ENCODE results near the gene PRC1. TPM values are rescaled to one million over a fixed set of nuclear protein-coding genes. Genes with fewer than 3 reads are reported as not detected.

PRC1 gene
- total RNA-seq, 1 donor from 2014 or later: 161 TPM

DNA sequence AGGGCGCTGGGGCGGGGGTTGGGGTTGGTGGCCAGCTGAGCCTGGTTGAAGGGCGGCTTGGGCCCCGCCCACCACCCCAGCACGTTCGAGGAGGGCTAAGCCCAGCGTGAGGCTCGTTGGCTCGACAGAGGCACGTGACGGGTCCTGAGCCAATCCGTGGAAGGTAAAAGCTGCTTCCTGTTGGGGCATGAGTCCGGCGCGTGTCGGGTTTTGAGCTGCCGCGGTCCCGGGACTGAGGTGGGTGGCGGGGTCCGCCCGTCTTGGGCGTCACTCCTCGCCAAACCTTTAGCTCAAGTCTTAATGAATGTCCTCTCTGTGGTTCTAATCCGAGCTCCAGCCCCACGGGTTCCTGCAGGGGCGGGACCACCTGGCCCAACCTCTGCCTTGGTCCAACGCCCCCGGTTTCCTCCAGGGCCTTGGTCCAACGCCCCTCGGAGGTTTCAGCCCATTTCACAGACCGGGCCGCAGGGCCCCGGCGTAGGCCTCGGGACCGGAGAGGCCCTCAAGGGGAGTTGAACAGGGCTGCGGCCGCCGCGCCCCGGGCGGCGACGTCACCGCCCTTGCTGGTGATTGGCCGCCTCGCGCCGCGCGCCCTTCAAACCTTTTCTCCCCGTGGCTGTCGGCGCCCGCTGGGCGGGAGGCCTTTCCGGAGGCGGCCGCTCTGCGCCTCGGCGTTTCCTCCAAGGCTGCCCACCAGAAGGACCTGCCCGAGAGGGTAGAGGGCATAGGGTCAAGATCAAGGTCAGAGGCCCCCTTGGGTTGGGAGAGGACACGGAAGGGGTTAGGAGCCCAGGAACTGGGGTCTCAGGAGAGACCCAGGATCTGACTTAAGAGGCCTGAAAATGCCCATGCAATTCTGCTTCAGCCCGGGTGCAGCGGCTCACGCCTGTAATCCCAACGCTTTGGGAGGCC is 39.4 kb downstream of the PRC1 start, which contains the start of gene RCCD1:
RCCD1 (plus strand) TSS at position 173 of the 912 bp plus-strand sequence. CDS start 1,851 bp downstream, outside the sequence.
- peaks cover 10% of the 10 kb centered on the region for H3K36me3 Mint-ChIP-seq (ENCODE audit: low read depth)
- peaks cover 23% of the 10 kb centered on the region for H3K4me1 Mint-ChIP-seq
- TF ChIP-seq, protein P1, sequence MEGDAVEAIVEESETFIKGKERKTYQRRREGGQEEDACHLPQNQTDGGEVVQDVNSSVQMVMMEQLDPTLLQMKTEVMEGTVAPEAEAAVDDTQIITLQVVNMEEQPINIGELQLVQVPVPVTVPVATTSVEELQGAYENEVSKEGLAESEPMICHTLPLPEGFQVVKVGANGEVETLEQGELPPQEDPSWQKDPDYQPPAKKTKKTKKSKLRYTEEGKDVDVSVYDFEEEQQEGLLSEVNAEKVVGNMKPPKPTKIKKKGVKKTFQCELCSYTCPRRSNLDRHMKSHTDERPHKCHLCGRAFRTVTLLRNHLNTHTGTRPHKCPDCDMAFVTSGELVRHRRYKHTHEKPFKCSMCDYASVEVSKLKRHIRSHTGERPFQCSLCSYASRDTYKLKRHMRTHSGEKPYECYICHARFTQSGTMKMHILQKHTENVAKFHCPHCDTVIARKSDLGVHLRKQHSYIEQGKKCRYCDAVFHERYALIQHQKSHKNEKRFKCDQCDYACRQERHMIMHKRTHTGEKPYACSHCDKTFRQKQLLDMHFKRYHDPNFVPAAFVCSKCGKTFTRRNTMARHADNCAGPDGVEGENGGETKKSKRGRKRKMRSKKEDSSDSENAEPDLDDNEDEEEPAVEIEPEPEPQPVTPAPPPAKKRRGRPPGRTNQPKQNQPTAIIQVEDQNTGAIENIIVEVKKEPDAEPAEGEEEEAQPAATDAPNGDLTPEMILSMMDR (conservative IDR thresholded peaks at IDR 0.05): peak; percentile 21
- peak within 1 kb of the TSS; percentile 88 for H3K4me3 Mint-ChIP-seq
- peak; percentile 75 for DNase-seq (ENCODE audit: low read depth, low spot score)
- peaks cover 3% of the 10 kb centered on the region for H3K27me3 Mint-ChIP-seq (ENCODE audit: low read depth)
- peak within 1 kb of the TSS; percentile 83 for H3K27ac Mint-ChIP-seq (ENCODE audit: unreplicated experiment)
- no peaks in the 10 kb centered on the region for H3K9me3 Mint-ChIP-seq

DNA sequence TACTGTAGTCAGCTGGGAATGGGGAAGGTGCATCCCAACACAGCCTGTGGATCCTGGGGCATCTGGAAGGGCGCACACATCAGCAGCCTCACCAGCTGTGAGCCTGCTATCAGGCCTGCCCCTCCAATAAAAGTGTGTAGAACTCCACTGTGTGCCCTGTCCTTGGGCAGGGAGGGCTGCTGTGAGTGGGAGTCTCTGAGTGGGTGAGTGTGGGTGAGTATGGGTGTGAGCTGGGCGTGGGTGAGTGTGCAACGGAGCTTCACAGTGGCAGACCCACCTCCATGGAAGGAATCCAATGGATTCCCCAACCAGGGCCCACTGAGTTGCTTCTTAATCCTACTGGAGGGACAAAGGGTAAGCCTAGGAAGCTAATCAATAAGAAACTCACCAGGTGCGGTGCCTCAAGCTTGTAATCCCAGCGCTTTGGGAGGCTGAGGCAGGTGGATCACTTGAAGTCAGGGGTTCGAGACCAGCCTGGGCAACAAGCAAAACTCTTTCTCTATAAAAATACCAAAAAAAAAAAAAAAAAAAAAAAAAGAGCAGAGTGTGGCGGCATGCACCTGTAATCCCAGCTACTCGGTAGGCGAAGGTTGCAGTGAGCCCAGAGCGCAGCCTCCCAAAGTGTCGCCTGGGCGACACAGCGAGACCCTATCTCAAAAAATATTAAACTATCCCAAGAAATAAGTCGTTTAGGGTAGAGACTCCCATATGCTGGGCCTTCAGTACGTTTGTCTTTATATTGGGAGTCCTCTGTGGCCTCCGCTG is 40.2 kb downstream of the PRC1 start:
- H3K36me3 Mint-ChIP-seq (ENCODE audit: low read depth): peaks cover 6% of the 10 kb centered on the region
- H3K4me1 Mint-ChIP-seq: peaks cover 18% of the 10 kb centered on the region
- no peaks in the 10 kb centered on the region for H3K9me3 Mint-ChIP-seq
- H3K27ac Mint-ChIP-seq (ENCODE audit: unreplicated experiment): no peak overlapping the region
- peak overlapping the region; percentile 88 for H3K4me3 Mint-ChIP-seq
- no peak for DNase-seq (ENCODE audit: low read depth, low spot score)
- peaks cover 3% of the 10 kb centered on the region for H3K27me3 Mint-ChIP-seq (ENCODE audit: low read depth)
- TF ChIP-seq, protein P1 (conservative IDR thresholded peaks at IDR 0.05): no peak

DNA sequence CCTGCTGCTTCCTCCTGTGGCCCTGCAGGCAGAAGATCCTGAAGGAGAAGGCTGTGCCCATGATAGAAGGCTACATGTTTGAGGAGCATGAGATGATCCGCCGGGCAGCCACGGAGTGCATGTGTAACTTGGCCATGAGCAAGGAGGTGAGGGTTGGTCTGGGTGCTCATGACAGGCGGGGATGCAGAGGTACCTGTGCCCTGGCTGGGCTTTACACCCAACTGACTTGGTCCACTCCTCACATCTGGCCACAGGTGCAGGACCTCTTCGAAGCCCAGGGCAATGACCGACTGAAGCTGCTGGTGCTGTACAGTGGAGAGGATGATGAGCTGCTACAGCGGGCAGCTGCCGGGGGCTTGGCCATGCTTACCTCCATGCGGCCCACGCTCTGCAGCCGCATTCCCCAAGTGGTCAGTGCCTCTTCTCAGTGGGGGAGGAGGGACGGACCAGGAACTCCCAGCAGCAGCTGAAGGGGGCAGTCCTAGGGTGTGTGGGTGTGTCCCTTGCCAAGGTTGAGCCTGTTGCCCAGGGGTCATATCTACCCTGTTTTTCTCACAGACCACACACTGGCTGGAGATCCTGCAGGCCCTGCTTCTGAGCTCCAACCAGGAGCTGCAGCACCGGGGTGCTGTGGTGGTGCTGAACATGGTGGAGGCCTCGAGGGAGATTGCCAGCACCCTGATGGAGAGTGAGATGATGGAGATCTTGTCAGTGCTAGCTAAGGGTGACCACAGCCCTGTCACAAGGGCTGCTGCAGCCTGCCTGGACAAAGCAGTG is 41.2 kb downstream of the PRC1 start:
- Mint-ChIP-seq H3K4me3 (peak overlapping the region; percentile 74), H3K27ac (ENCODE audit: unreplicated experiment) (peak overlapping the region; percentile 75), H3K36me3 (ENCODE audit: low read depth) (peaks cover 6% of the 10 kb centered on the region), H3K27me3 (ENCODE audit: low read depth) (peaks cover 3% of the 10 kb centered on the region), H3K9me3 (no peaks in the 10 kb centered on the region), H3K4me1 (peaks cover 17% of the 10 kb centered on the region)
- DNase-seq (ENCODE audit: low read depth, low spot score): no peak
- TF ChIP-seq, protein P1 (conservative IDR thresholded peaks at IDR 0.05): no peak

DNA sequence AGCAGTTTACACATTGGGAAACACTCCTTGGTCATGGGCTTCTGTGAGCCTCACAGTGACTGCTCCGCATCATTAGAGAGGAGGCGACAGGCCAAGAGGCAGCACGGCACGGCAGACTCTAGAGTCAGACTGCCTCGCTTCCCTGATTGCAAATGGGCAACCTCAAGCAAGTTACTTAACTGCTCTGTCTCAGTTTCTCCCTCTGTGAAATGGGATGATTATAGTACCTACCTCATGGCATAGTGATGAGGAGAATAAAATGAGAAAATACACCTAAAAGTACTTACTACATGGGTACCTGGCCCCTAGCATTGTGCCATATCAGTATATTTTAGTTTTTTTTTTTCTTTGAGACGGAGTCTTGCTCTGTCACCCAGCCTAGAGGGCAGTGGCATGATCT is 43.7 kb downstream of the PRC1 start:
- Mint-ChIP-seq H3K27me3 (ENCODE audit: low read depth) (no peaks in the 10 kb centered on the region), H3K36me3 (ENCODE audit: low read depth) (peaks cover 6% of the 10 kb centered on the region), H3K9me3 (no peaks in the 10 kb centered on the region), H3K27ac (ENCODE audit: unreplicated experiment) (no peak overlapping the region), H3K4me1 (peaks cover 1% of the 10 kb centered on the region), H3K4me3 (no peak overlapping the region)
- TF ChIP-seq, protein P1 (conservative IDR thresholded peaks at IDR 0.05): no peak
- no peak for DNase-seq (ENCODE audit: low read depth, low spot score)

All from neural crest cell (in vitro differentiated cells).